GM12873 (cell line): ENCODE measurements around the gene MYBPC1.

Source experiments
- TF ChIP-seq, protein P1 (sequence below): IDR thresholded peaks from 2 replicates; pipeline ENCODE4 v1.5.1; 2012; ENCODE audit warnings: low read depth, mild to moderate bottlenecking, moderate library complexity, low read length, control low read depth; ENCODE audit not compliant: insufficient read depth; ENCODE audit errors: missing control alignments

Gene MYBPC1

DNA sequence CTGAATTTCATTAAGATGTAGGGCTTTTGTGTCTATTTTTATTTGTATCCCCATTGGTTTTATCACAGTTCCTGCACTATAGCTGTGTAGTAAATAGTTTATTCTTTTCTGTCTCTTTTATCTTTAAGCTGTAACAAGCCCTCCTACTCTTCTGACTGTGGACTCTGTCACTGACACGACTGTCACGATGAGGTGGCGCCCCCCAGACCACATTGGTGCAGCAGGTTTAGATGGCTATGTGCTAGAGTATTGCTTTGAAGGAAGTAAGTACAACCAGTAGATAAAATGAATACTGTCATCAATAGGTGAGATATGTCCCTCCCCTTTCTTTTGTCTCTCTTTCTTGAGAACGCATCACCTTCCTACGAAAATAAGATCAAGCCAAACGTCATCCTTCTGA lies 68.5 kb downstream of the MYBPC1 start:
- TF ChIP-seq, protein P1, sequence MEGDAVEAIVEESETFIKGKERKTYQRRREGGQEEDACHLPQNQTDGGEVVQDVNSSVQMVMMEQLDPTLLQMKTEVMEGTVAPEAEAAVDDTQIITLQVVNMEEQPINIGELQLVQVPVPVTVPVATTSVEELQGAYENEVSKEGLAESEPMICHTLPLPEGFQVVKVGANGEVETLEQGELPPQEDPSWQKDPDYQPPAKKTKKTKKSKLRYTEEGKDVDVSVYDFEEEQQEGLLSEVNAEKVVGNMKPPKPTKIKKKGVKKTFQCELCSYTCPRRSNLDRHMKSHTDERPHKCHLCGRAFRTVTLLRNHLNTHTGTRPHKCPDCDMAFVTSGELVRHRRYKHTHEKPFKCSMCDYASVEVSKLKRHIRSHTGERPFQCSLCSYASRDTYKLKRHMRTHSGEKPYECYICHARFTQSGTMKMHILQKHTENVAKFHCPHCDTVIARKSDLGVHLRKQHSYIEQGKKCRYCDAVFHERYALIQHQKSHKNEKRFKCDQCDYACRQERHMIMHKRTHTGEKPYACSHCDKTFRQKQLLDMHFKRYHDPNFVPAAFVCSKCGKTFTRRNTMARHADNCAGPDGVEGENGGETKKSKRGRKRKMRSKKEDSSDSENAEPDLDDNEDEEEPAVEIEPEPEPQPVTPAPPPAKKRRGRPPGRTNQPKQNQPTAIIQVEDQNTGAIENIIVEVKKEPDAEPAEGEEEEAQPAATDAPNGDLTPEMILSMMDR = no peak

DNA sequence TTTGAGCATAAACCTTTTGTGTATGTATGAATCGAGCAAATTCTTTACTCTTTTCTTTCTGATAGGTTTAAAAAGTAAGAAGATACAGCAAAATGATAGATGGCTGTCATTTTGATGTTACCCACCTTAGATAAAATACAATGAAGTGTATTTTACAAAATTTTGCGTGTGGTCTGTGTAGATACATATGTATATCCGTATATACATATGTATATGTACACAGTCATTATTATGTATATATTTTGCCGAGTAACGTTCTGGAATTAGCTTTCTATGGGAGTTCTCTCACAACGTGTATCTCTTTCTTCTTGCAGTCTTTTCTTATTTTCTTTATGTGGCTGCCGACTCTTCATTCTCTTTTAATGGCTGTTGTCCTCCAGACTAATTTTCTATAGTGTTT lies 70.2 kb downstream of the MYBPC1 start:
- TF ChIP-seq, protein P1 = no peak

DNA sequence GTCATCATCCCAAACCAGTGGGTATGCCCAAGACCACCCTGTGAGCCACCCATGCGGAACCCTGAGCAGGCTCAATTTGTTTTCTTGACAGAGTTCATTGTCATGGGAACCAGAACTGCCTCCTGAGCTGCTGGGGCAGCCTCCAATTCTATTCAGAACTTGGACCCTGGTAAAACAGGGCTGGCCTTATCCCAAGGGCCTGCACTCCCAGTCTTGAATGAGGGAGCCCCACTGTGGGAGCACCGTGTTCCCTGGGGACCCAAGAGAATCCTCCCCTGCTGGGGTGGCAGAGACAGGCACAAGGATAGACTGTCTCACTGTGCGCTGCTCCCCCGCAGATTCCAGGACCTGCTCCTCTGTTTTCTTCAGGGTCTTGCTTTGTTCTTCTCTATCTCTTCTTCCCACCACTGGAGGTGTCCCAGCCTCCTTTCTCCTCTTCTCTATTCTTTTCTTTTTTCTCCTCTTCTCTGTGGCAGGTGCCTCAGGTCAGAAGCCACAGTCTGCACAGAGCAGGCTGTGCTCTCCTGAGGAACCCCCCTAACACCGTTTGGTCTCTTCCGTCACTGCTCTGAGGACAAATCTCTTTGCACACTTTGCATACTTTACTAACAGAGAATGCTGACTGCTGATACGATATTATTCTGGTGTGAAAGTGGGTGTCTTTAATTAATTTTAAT lies 71.4 kb downstream of the MYBPC1 start:
- TF ChIP-seq, protein P1 = no peak

DNA sequence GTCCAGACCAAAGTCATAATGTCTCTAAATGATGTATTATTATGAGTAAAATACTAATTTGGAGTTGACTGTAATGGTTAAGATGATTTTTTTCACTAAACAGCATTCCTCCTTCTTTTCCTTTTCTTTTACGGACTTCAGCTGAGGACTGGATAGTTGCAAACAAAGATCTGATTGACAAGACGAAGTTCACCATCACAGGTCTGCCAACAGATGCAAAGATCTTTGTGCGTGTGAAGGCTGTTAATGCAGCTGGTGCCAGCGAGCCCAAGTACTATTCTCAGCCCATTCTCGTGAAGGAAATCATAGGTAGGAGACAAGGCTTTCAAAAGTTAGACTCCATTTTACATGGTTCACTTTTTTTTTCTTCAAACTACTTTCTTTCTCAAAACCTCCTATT lies 72.8 kb downstream of the MYBPC1 start:
- TF ChIP-seq, protein P1 = no peak

DNA sequence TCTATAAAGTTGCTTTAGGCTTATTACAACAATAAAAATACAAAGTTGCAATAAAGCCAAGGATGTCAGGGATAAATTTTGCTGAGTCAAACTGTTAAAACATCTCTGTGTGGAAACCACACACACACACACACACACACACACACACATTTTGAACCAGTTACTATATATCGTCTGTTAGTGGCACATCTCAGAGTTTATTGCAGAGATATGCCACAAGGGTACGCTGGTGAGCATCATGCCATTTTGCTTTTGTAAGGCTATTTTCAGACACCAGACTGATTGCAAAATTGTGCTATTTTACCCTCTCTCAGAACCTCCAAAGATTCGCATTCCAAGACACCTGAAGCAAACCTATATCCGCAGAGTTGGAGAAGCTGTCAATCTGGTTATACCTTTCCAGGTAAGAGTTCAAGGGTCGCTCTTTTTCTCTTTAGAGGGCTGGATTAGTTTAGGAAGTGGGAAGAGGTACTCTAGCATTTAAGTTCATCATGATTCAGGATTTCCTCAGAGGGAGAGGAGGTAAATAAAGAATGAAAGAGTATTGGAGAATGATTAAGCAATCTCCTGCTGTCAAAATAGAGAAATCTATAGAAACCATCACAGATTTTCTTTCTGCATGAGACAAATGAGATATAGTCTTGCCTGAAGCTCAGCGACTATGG lies 75.4 kb downstream of the MYBPC1 start:
- TF ChIP-seq, protein P1 = peak; percentile 68

DNA sequence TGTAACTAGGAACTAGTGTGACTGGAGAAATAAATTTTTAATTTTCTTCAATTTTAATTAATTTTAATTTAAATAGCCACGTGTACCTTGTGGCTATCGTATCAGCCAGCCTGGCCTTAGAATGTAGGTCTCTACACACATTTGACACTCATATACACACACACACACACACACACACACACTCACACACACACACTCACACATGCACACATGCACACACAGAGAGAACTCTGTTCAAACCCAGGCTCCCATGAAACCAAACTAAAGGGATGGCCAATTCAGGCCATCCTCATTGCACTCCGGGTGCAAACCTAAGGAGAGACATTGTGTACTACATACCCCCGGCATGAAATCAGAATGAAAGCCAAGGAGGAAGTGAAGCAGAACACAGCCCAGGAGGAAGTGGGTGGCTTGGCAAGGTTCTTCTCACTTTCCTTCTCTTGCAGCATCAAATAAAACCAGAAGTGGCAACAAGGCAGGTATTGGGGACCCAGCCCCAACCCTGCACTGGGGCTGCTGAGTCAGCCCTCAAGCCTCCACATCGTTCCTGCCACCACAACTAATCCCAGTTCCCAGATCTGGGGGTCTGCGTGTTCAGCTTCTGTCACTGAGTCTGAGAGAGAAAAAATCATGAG lies 76.5 kb downstream of the MYBPC1 start:
- TF ChIP-seq, protein P1 = no peak

DNA sequence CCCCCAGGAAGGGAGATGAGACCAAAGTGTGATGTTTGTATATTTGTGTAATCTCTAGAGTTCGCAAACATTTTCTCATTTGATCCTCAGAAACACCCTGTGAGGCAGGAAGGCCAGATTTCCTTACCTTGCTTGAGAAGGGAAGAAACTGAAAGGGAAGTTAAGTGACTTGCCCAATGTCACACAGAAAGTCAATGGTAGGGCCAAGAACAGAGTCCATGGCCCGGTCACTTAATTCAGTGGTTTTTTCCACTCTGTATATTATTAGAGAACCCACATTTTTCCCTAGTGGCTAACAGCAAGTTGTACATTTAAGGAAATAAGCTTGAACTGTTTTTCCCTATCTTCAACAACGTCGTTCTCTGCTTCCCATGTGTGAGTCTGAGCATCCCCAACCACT lies 77.1 kb downstream of the MYBPC1 start:
- TF ChIP-seq, protein P1 = no peak
